GM15510 (cell line): Measurements from ENCODE around the gene WDFY1.

Source experiments
- POLR2A ChIP-seq: IDR thresholded peaks from 3 replicates; pipeline ENCODE4 v1.6.1; 2011; ENCODE audit warnings: borderline replicate concordance; ENCODE audit not compliant: insufficient read length; ENCODE audit errors: extremely low read depth

The WDFY1 gene

DNA sequence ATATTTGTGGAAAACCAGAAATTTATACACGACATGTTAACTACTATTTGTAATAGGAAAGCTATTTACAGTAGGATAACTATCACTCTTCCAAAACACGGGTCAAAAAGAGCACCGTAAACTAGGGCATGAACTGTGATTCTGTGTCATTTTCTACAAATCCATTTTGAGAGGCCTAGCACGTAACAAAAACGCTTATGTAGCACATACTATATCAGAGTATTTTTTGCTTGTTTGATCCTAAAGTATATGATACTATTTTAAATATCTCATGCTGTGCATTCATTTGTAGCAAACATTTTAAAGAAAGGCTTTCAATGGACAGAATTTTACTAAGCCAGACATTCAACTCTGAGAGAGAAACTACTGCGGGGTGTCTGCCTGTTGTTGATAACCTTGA is 45.1 kb downstream of the WDFY1 start:
- TF ChIP-seq POLR2A, result no peak

DNA sequence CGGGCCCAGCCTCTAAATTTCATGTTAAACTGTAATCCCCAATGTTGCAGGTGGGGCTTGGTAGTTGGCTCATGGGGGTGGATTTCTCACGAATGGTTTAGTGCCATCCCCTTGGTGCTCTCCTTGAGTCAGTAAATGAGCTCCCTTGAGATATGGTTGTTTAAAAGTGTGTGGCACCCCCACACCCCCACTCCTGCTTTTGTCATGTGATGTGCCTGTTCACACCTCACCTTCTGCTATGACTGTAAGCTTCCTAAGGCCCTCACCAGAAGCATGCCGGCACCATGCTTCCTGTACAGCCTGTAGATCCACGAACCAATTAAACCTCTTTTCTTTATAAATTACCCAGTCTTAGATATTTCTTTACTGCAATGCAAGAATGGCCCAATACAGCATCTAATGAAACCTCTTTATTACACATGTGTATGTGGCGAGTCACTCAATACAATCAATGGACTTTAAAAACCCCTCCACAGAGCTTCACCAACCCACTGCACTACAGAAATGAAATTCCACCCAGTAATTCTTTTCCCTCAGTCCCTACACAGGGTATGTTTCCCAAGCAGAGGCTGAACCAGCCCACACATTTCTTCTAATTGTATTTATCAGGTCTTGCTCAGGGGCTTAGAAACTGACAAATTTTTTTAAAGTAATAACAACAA is 47.3 kb downstream of the WDFY1 start:
- TF ChIP-seq POLR2A, result no peak

DNA sequence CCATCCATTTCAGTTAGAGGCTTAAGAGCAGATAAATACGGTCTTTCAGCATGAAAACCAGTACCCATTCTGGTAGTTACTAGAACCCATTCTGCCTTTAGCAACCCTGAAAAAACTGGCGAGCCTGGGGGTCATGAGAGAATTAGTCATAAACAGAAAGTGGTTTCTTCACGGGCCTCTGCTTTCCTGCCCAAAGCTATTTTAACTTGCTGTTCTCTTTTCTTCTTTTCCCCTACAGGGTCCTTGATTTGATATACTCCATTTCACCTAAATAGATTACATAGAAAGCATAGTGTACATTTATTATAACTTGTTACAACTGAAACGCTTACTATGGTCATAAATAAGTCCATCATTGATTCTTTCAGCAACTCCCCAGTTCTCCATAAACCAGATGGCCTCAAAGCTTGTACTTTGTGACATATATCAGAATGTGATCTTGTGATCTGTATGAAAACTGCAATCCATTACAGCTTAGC is 48.3 kb downstream of the WDFY1 start:
- TF ChIP-seq POLR2A, result no peak

DNA sequence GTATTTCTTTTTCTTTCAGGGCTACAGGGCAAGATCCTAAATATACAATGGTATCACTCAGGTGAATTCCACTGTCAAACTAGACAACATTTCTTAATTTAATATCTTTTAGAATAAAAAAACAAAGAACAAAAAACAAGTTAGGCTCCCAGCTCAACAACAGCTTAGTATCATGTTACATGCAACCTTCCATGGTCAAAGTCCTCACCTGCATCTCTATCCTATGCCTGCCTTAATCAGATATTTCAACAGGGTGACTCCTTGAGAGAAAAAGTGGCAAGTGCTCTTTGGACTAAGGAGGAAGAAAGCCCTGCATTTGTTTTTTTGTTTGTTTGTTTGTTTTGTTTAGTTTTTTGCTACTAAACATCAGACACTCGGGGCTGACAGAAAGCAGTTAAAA is 50.2 kb downstream of the WDFY1 start:
- no peak for TF ChIP-seq POLR2A

DNA sequence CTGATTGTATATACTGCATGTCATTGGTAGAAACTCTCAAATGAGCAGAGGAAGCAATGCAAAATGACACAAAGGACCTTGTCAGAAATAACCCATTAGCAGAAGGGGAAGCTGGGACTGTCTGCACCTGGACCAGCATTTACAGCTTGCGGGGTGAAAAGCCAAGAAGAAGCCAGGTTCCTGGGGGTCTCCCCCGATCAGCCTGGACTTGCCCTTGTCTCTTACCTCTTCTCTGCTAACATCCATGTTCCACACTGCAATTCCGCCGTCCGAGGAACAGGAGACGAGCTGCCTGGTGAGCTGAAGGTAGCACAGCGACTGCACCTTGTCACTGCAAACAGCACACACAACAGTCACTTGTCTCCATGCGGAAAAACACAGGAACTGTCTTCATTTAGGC is 51.1 kb downstream of the WDFY1 start:
- no peak for TF ChIP-seq POLR2A

DNA sequence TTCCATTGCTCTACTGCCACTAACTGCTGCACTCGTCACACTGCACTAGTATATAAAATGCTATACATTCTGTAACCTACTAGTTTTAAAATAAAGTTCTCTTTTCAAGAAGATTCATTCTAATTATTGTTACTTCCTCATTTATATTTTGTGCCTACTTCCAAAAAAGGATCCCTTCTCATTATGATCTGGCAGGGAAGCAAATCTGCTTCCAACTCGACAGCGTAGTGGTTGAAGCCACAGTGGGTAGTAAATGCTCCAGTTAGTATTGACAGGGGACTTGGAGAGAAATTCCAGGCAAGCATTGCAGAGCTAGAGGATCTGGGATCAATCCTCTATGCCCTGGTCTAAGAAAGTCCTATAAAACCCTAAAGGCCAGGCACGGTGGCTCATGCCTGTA is 54.4 kb downstream of the WDFY1 start:
- no peak for TF ChIP-seq POLR2A

DNA sequence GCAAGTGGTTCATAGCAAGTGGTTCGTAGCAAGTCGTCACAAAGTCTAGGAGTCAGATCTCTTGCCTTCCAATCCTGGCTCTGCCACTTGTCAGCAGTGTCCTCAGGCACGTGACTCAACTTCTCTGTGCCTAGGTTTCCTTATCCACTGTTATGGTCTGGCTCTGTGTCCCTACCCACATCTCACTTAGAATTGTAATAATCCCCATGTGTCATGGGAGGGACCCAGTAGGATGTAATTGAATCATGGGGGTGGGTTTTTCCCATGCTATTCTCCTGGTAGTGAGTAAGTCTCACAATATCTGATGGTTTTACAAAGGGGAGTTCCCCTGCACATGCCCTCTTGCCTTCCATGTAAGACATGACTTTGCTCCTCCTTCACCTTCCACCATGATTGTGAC is 55.9 kb downstream of the WDFY1 start:
- TF ChIP-seq POLR2A, result no peak

DNA sequence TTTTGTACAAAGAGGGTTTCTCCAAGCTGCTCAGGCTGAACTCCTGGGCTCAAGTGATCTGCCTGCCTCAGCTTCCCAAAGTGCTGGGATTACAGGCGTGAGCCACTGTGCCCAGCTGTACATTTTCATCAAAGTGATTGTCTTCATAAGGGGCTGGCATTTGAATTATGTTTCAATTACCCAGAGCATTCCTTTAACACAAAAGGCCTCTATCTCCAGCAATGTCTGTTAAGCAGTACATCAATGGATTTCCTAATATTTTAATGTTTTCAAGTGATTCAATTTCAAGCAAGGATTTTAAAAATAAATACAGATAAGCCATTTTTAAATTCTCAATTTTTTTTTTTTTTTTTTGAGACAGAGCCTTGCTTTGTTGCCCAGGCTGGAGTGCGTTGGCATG is 56.9 kb downstream of the WDFY1 start:
- TF ChIP-seq POLR2A, result no peak

DNA sequence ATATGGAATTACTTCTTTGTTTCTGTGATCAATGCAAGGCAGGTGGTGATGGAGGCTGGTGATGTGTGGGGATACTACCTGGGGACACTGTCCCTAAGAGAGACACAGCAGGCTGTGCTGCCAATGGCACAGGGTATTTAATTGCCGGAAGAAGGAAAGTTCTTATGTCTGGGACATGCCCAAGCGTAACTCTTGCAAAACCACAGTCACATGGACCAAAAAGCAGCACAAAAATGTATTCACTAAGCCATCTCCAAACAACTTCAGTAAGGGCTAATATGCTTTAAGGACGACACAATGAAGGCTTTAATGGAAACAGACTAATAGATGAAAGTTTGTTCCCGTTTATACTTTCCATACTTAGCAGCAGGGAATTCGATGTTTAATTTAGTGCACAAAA is 58.0 kb downstream of the WDFY1 start:
- no peak for TF ChIP-seq POLR2A

DNA sequence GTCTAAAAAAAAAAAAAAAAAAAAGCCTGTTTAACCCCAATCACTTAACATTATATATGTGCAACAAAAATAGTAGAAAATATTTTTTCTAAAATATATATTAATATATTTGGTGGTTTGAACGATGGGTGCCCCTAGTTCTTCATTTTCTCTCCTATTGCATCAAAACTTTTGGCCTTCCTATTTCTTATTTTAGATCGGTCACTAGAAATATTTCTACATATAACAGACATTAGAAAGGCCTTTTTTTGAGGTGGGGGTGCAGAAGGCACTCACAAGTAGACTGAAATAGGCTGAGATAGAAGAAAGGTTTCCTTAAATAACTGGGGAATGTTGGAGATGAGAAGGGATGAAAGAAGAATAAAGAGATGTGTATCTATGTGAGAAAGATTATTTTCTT is 58.4 kb downstream of the WDFY1 start:
- no peak for TF ChIP-seq POLR2A

DNA sequence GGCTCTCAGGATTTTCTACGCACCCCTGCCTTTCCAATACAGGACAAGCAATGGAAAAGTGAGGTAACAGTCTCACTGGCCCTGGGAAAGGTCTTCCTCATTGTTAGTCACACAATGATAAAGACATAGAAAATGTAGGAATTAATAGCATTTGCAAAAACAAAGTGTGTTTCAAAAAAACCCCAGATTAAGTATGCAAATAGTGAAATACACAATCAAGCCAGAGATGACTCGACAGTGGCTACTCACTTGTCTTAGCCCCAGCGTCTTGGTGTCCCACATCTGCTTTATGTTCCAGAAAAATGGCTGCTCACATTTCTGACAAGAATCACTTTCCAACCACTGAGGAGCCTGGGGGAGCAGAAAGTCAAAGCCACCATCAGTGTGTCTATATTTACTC is 60.7 kb downstream of the WDFY1 start:
- no peak for TF ChIP-seq POLR2A

DNA sequence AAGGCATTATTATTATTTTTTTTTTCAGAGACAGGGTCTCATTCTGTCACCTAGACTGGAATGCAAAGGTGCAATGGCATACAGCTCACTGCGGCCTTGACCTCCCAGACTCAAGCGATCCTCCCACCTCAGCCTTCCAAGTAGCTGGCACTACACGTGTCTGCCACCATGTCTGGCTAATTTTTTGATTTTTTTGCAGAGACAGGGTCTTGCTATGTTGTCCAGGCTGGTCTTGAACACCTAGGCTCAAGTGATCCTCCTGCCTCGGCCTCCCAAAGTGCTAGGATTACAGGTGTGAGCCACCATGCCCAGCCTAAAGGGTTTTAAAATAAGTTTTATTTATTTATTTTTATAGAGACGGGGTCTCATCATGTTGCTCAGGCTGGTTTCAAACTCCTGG is 62.4 kb downstream of the WDFY1 start:
- no peak for TF ChIP-seq POLR2A

DNA sequence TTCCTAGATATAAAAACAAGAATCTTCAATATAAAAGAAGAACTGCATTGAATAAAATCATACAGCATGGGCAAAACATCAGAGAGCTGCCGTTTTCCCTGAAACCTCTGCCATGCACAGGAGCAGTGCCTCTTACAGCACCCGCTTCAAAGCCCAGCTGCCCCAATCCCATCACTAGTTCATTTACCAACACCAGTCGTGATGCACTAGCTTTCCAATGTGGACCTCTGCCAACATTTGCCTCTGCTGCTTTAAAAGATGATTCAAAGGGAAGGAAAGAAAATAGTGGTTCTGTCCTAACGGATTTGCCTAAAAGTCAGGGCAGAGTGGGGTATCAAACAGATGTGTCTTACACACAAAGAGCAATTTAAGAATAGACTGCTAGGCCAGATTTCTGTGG is 64.3 kb downstream of the WDFY1 start:
- TF ChIP-seq POLR2A, result no peak

DNA sequence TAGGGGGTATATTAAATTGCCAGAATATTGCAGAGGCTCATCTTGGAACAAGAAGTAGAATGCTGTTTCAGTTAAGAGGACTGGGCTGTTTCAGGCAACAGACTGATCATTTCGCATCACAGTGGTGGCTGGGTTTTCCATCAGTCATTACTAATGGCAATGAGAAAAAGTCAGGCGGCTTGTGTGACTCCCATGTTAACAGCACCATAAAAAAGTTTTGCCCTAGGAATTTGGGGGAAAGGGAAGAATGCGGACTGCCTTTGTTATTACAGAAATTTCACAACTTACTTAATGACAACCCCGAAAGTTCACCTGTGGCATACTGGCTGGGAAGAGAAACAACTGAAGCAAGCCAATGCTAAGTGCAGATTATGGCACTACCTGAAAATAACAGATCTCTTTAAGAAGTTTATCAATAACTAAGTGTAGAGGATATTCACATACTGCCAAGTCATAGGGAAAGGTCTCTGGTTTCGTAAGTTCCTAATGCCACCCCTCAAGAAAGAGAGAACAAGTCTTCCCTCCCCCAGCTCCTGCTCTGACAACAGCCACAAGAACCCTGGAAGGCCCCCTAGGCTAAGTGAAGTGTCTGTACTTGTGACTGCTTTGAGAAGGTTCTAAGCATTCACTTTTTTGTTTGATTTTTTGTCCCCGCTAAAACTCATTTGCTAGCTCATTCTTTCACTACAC is 67.3 kb downstream of the WDFY1 start:
- no peak for TF ChIP-seq POLR2A

DNA sequence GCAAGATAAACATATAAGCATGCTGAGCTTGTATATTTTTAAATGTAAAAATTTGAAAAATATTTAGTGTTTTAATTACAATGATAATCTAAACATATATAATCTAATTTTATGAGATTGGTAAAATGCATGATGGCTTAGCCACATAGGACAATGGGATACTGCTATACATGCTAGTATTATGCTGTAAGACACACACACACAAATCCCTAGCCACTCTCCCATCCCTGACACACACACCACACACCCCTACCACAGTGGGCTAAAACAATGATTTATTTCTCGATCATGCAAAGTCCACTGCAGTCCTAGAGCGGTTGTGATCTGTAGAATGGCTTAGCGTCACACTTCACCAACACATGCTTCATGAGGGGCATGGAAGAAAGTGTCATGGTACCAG is 71.5 kb downstream of the WDFY1 start:
- no peak for TF ChIP-seq POLR2A
